NCI-H446 treated with DMSO at 0.1 percent for 48 hours (cell line): ENCODE measurements around the gene MAPK6.
A peak's percentile ranks its signal among the peaks of the same experiment; 100 is the strongest.

ENCODE experiments used
- DNase-seq: peaks from one replicate; lab custom pipeline; 2025; lab: John Stamatoyannopoulos, UW

MAPK6 gene

DNA sequence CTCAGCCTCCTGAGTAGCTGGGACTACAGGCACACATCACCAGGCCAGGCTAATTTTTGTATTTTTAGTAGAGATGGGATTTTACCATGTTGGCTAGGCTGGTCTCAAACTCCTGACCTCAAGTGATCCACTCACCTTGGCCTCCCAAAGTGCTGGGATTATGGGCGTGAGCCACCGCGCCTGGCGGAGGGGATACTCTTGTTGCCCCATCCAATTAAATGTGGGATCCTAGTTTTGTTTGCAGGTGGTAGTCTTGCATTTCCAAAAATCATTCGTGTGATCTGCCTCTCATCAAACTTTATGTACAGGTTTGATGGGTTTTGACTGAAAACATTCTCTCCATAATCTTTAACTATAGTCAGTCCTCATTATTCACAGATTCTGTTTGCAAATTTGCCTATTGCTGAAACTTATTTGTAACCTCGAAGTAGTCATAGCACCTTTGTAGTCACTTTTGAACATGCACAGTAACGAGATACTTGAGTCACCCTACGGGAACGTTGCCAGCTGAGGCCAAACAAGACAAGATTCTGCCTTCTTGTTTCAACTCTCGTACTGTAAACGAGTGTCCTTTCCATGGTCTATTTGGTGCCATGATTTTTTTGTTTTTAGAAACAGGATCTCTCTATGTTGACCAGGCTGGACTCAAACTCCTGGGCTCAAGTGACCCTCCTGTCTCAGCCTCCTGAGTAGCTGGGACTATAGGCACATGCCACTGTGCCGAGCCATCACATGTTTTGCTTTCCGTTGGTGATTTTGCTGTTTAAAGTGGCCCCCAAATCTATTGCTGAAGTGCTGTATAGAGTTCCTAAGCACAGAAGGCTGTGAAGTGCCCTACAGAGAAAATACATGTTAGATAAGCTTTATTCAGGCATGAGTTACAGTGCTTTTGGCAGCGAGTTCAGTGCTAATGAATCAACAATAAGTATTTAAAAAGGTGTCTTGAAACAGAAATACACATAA, 8.1 kb upstream of the MAPK6 start:
- no peak for DNase-seq

DNA sequence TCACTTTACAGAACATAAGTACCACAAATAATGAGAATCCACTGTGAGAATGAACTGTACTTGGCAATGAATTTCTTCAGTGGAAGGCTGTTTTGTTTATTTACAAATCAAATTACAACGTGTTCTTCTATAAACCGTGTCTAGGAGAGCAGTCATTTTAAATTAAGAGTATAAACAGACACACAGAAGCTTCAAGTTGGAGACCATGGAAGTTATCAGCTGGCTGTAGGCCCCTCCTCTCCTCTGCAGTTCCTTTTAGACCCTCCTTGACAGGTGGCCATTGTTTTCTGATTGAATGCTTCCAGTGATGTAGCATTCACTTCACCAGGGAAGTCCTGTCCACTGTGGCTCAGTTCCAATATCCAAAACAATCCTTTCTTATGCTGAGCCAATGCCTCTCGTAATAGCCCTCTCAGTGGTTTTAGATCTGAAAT, 7.3 kb upstream of the MAPK6 start:
- DNase-seq = no peak

DNA sequence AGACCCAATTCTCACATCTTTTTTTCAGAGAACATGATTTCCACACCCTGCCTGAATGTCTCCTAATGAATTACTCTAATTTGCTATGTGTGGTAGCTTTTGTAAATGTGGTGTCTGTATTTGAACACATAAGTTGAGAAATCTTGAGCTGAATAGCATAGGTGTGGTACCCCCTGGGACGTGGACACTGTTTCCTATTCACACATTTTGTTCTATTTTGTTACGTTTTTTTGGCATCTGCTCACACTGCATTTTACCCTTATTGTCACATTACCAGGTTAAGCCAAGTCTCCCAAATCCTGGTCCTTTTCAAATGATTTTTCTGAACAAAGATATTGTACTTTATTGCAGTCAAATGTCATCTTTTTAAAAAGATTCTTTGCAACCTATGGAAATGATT, 6.8 kb upstream of the MAPK6 start:
- no peak for DNase-seq

GRCh38 chr15:52013151-52013791, 5.7 kb upstream of the MAPK6 start:
- DNase-seq = no peak

DNA sequence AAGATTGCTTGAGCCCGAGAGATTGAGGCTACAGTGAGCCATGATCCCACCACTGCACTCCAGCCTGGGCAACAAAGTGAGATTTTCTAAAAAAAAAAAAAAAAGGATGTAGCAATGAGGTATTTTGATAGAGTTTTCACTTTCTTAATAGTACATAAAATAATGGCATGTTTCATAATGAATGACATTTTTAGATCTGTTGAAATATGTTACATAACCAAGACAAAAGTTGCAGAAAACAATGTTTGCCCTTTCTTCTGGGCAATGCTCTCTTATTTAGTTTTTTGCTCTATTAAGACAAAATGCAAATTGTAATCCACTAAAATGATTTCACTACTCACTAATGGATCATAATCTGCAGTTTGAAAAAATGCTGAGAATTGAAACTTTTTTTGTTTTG, 4.4 kb upstream of the MAPK6 start:
- no peak for DNase-seq

DNA sequence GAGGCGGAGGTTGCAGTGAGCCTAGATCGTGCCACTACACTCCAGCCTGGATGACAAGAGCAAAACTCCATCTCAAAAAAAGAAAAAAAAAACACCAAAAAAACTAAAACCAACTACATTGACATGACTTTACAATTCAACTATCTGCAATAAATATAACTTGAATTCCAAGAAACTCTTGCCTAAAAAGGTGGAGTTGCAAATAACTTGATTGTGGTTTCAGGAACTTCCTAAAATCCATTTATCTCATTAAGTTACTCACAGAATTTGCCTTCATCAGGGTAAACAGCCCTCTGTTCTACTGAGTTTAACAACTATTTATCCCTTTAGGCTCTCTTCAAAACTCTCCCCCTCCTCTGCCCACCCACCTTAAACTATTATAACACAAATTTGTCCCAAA, 2.7 kb upstream of the MAPK6 start:
- no peak for DNase-seq

- no peak for DNase-seq
Observed at GRCh38 chr15:52018244-52018643, 775 bp upstream of the MAPK6 start.

DNA sequence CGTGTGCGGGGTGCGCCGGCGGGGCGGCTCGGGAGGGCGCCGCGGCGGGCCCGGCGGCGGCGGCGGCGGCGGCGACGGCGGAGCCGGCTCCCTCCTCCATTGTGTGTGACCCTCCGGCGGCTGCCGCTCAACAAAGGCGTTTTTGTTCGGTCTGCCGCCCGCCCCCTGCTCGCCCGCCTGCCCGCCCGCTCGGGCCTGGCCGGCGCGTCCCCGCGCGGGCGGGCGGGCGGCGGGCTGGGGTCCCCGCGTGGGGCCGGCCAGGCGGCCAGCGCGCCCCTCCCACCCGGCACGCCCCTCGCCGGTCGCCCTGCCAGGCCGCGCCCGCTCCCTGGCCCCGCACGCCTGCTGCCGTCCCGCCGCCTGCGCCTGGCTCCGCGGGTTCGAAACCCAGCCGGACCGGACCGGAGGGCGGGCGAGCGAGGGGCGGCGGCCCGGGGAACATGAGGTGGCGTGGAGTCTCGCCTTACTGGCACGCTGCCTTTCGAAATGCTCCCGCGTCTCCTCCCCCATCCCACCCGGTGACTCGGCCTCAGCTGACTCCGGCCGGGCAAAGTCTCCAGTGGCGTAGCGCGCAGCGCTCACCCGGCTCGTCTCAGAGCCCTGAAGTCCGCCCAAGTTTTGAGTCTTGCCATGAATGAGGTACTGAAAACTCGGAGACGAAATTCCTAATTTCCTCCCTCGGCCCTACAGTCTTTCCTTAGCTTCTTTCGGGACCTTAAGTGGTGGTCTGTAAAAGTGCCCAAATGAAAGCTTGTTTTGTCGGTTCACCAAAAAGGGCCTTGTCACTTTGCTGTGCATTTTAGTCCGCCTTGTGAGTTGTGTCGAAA, 588 bp downstream of the MAPK6 start:
- peak; percentile 25 for DNase-seq

- DNase-seq = no peak
Observed at GRCh38 chr15:52020221-52021085, 1.4 kb downstream of the MAPK6 start.

DNA sequence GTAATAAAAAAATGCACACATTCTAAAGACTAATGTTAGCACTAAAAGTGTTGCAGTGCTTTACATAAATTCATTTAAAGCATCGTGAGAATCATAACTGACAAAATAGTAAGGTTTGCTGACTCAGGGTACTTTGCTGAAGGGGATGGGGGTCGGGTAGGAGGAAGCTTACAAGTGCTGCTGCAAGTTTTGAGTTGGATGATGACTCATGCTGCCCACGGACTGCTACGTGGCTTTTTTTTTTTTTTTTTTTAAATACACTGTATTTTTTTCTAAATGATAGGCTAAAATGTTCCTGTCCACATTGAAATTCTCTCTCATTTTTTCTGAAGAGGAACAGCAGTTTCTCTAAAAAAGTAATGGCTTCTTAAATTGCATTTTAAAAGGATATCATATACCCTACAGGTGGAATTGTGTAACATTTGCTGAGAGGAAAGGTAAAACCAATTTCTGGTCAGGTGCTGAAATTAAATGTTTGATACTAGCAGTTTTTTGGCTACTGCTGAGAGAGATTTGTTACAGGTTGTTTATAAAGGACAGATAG, 2.2 kb downstream of the MAPK6 start:
- no peak for DNase-seq

DNA sequence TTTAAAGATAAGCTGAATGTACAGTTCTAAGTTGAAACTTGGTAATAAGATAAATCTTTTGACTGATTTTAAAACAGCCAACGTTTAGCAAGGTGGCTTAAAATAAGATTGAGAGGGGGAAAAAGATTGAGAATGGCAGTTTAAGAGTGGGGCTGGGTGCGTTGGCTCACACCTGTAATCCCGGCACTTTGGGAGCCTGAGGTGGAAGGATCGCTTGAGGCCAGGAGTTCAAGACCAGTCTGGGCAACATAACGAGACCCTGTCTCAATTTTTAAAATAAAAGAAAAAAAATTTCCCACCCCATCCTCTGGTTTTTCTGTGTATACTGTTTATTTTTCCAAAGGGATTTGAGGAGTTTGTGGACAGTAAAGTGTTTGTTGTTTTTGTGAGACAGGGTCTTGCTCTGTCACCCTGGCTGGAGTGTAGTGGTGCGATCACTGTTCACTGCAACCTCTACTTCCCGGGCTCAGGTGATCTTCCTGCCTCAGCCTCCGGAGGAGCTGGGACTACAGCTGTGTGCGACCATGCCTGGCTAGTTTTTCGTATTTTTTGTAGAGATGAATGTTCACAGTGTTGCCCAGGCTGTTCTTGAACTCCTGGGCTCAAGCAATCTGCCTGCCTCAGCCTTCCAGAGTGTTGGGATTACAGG, 3.0 kb downstream of the MAPK6 start:
- no peak for DNase-seq

DNA sequence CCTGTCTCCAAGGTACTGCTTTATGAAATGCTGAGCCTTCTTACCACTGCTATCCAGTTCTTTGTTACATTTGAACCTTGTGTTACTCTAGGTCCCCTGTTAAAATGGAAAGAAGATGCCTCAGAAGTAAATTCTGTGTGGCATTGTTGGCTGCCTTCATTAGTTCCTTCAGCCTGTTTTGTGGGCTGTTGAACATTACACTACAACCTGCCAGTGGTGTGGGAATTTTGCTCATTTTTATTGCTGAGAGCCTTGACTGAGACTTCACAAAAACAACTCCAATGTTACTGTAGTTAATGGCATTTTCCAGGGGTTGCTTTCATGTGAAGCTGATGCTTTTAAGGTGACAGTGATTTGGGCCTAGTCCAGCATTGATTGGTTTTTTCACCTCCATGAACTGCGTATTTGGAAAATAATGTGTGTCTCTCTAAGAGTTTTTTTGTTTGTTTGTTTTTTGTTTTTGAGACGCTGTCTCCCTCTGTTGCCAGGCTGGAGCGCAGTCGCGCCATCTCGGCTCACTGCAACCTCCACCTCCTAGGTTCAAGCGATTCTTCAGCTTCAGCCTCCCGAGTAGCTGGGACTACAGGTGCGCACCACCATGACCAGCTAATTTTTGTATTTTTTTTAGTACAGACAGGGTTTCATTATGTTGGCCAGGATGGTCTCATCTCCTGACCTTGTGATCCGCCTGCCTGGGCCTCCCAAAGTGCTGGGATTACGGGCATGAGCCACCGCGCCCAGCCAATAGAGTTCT, 4.3 kb downstream of the MAPK6 start:
- DNase-seq = no peak

DNA sequence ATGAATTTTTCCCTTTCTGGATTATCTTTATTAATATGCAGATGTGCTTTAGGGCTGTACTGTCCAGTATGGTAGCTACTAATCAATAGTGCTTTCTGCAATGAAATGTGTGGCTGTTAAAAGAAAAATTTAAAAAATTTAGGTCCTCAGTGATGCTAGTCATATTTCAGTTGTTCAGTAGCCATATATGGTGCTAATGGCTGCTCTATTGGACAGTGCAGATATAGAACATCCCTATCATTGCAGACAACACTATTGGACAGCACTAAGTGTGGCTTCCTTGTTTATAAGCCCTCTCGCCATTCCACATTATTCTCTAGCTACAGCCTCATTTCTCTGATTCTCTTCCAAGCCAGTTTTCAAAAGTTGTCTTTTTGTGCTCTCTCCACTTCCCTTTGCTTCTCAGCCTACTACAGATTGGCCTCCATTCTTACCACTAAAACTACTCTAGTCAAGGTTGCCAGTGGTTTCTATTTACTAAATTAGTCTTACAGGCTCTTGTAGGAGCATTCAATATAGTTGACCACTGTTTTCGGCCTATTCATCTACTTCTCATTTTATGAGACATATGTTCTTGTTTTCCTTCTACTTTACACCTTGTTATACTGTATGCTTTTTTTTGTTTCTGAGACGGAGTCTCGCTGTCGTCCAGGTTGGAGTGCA, 9.5 kb downstream of the MAPK6 start:
- no peak for DNase-seq

DNA sequence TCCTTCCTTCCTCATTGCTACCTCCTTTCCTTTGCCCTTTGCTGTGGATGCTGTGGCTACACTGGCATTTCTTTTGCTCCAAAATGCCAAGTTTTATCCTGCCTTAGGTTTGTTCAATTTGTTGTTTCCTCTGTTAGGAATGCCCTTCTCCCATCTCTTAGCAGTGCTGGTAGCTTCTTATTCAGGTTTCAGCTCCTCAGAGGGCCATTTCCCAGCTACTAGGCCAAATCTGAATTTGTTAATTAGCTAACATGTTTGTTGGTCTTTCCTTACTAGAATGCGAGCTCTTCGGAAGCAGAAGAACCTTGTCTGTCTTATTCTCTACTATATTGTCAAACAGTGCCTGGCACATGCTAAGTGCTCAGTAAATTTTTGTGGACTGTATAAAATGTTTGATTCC, 11.0 kb downstream of the MAPK6 start:
- no peak for DNase-seq

DNA sequence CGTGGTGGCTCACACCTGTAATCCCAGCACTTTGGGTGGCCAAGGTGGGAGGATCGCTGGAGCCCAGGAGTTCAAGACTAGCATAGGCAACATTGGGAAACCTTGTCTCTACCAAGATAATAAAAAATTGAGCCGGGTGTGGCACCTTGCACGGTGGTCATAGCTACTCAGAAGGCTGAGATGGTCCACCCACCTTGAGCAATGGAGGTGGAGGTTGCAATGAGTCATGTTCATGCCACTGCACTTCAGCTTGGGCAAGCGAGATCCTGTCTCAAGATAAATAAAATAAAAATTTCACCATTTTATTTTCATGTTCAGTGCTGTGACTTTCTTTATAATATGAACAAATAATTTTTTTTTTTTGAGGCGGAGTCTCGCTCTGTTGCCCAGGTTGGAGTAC, 12.5 kb downstream of the MAPK6 start:
- no peak for DNase-seq

DNA sequence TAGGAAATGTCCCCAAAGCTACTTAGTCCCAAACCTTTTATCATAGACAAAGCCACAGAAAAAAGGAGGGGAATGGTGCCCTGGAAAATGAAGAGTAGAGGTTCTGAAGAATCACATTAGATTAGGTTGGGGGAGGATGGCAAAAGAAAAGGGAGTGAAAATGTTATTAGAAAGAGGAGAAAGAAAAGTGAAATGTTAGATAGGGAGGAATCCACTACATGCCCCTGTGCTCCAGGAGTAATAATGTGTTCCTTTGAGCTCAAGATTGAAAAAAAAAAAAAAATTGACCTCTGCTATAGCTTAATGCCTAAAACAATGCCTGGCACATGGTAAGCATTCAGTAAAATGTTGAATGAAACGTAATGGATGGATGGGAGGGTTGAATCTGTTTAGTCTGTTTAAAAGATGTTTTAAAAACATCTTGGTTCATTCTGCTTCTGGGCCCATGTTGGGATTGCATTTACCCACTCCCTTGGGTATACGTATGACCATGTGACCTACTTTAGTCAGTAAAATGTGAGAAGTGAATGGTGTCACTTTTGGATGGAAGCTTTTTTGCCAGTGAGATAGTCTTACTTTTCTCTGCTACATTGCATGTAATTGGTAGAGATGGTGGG, 19.0 kb downstream of the MAPK6 start:
- DNase-seq = no peak

- peak; percentile 16 for DNase-seq
Observed at GRCh38 chr15:52039925-52040781, 21.1 kb downstream of the MAPK6 start.
